CD4-positive, alpha-beta T cell treated with Interleukin-2 at 100 ng/mL for 4 hours (primary cell): Measurements from ENCODE around the gene BSND.

Experiments used
- DNase-seq: peaks from one replicate; pipeline ENCODE4 v3.0.0-alpha.2; 2020; ENCODE audit warnings: low spot score

The BSND gene

GRCh38 chr1:55048453-55049270 lies 49.9 kb downstream of the BSND start:
- no peak for DNase-seq

- DNase-seq, result no peak
Observed at GRCh38 chr1:55049271-55049913, 50.7 kb downstream of the BSND start.

DNA sequence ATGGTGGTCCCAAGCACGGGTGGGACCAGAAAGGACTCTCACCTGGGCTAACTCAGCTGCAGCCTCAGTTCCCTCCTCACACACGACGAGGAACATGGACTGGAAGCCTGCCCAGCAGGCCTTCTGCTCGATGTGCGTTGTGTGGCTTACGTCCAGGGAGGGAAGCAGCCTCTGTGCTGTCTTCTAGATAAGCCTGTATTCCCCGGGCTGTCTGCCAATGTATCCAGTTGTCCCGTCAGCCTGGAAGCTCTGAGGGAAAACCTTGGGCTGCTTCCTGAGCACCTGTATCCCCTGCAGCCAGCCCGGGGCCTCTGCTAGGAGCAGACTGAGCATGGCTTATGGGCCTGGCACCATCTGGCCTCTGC lies 51.2 kb downstream of the BSND start:
- DNase-seq, result no peak

DNA sequence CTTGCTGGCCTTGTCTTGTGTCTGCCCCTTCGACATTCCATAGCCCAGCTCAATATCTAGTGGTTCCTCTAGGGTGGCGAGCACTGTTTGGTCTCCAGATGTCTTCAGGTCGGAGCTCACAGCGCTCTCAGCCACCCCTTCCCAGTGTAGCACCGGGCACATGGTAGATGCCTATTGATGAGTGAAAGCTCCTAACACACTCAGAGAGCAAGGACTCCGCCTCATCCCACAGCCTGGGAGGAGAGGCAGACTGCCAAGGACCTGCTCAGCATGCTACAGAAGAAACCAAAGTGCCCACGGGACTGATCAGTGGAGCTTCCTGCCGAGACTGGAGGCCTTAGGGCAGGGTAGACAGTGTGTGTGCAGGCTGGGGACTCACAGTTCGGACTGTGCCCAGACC lies 51.5 kb downstream of the BSND start:
- no peak for DNase-seq

DNA sequence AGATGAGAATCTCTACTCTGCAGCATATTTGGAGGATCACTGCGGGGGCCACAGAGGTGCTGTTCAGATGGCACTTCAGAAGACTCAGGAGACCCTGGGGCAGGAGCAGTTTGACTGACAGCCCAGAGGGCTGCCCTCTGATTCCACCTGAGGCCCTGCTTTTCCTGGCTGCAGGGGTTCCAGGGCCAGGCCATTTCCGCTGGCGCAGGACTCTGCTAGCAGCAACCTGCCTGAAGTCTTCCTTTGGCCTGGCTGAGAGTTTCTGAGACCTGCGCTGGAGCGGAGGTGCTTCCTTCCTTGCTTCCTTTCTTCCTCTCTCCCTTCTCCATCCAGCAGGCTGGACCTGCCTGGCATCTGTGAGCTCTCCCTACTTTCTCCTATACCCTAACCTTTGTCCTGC lies 52.4 kb downstream of the BSND start:
- no peak for DNase-seq

GRCh38 chr1:55051621-55052020 lies 52.9 kb downstream of the BSND start:
- DNase-seq, result no peak

DNA sequence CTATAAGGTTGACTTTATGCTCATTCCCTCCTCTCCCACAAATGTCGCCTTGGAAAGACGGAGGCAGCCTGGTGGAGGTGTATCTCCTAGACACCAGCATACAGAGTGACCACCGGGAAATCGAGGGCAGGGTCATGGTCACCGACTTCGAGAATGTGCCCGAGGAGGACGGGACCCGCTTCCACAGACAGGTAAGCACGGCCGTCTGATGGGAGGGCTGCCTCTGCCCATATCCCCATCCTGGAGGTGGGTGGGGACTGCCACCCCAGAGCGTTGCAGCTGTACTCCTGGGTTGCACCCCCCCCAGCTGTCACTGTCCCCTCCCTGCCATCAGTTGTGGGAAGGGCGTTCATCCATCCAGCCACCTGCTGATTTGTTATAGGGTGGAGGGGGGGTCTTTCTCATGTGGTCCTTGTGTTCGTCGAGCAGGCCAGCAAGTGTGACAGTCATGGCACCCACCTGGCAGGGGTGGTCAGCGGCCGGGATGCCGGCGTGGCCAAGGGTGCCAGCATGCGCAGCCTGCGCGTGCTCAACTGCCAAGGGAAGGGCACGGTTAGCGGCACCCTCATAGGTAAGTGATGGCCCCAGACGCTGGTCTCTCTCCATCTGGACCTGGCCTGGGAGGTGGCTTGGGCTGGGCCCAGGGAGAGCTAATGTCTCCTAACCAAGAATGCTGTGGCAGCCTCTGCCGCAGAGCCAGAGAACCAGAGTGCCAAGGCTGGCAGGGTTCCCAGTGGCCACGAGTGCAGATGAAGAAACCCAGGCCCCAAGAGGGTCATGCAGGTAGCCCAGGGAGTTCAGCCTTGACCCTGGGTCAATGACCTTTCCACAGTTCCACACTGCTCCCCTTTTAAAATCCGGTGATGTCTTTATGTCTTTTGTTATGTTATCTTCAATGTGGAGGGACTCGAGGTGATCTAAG lies 53.7 kb downstream of the BSND start:
- no peak for DNase-seq

- no peak for DNase-seq
Observed at GRCh38 chr1:55053265-55053954, 54.7 kb downstream of the BSND start.

DNA sequence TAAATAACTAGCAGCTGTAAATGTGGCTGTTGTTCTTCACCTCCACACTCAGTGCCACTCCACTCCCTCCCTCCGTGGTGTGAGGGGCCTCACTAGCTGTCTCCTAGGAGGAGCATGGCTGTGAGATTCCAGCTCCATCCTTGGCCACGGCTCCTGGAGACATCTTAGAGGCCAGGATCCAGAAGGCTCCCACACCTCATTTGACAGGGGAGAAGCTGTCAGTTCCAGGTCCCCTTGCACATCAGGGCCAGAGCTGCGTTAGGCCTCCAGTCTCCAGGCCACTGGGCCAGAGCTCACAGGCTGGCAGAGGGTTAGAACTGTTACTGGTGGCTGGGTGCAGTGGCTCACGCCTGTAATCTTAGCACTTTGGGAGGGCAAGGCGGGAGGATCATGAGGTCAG lies 55.7 kb downstream of the BSND start:
- DNase-seq, result no peak

DNA sequence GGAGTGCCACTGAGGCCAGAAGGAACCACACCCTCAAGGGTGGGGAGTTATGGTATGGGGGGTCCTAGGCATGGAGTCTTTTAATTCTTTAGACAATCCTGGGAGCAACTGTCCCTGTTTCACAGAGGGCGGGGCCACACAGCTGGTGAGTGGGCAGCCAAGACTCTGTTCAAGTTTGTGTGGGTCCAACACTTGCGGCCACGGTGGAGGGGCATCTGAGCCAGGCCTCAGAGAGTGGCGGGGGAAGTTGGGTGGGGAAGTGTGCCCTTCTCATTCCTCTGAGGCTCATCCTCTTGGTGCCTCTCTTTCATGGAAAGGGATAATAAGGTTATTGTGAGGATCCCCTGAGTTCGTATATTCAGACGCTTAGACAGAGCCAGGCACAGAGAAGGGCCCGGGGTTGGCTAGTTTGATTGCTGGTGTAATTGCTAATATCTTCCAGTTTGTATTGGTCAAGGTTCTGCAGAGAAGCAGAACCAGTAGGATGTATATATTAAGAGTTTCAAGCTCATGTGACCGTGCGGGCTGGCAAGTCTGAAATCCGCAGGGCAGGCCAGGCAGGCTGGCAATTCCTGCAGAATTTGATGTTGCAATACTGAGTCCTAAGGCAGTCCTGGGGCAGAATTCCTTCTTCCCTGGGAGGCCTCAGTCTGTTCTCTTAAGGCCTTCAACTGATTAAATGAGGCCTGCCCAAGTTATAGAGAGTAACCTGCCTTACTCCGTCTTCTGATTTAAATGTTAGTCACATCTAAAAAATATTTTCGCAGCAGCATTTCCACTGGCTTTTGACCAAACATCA lies 56.5 kb downstream of the BSND start:
- no peak for DNase-seq

DNA sequence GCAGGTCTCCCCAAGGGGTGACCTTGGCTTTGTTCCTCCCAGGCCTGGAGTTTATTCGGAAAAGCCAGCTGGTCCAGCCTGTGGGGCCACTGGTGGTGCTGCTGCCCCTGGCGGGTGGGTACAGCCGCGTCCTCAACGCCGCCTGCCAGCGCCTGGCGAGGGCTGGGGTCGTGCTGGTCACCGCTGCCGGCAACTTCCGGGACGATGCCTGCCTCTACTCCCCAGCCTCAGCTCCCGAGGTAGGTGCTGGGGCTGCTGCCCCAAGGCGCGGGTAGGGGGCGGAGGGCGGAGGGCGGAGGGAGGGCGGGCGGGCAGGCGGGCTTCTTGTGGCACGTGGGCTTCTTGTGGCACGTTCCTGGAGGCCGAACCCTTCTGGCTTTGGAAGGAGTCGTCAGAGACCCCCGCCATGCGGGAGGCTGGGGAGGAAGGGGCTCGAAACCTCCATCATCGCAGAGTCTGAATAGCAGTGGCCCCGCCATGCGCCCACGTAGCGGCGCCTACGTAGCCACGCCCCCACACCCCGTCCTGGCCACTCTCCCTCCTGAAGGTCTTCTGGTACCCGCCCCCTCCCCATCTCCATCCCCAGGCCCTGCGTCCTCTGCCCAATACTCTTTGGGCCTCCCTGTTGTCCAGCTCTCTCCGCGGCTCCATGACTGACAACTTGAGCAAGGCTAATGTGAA lies 57.4 kb downstream of the BSND start:
- DNase-seq, result no peak

DNA sequence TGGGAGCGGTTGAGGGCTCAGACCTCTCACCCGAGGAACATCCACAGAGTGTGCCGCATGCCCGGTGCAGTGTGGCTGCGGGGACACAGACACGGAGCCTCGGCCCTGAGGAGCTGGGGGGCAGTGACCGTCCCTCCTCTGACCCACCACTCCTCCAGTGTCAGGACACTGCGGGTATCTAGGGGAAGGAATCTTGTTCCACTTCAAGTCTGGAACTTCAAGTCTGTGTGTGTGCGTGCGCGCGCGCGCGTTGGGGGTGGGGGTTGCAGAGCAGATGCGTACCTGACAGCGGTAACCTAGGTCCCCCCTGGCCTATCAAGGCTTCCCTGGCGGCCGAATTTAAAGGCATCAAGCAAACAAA lies 57.9 kb downstream of the BSND start:
- DNase-seq, result no peak

- no peak for DNase-seq
Observed at GRCh38 chr1:55057270-55057955, 58.7 kb downstream of the BSND start.

GRCh38 chr1:55057956-55058298 lies 59.2 kb downstream of the BSND start:
- no peak for DNase-seq

GRCh38 chr1:55059302-55060132 lies 60.8 kb downstream of the BSND start:
- DNase-seq, result no peak

DNA sequence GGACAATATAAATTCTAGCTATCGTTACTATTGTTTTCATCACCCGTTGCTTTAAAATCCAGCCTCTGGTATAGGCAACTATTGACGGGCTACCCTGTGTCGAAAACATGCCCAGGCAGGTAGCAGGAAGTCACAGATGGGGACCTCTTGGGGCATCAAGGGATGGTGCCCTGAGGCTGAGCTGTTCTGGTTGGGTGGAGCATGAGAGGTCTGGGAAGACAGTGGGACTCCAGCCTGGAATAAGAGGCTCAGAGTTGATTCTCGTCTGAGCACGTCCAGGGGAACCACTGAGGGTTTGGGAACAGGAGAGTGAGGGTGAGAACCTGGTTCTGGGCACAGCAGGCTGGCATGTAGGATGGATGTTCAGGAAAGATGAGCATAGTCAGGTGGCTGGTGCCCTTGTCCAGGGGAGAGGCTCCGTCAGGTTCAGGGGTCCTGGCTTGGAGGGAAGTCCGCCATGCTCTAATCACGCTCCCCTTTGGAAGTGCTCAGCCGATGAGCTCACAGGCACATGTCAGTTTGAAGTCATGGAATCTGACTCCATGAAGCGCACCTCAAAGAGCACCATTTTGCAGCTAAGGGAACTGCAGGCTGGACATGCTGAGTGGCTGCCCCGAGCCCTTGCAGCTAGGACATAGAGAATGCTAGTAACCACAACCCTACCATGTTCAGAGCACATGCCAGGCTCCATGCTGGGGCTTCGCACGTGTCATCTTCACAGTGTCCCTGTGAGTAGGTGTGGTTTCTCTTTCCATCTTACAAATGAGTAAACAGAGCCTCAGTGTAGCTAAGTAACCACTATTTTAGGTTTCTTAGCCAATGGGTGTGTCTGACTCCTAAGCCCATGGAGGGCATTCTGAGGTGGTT lies 61.6 kb downstream of the BSND start:
- DNase-seq, result no peak

GRCh38 chr1:55061000-55061705 lies 62.4 kb downstream of the BSND start:
- DNase-seq, result no peak
